Activated effector memory CD4-positive, alpha-beta T cell treated with anti-CD3 and anti-CD28 coated beads, Interleukin-2, amount 50 U/mL, for 16 hours (primary cell): Measurements from ENCODE around the gene PLCD3.
A peak's percentile ranks its signal among the peaks of the same experiment; 100 is the strongest.

Source experiments
- DNase-seq: peaks from one replicate; pipeline ENCODE4 v3.0.0-alpha.2; 2020

Gene PLCD3

DNA sequence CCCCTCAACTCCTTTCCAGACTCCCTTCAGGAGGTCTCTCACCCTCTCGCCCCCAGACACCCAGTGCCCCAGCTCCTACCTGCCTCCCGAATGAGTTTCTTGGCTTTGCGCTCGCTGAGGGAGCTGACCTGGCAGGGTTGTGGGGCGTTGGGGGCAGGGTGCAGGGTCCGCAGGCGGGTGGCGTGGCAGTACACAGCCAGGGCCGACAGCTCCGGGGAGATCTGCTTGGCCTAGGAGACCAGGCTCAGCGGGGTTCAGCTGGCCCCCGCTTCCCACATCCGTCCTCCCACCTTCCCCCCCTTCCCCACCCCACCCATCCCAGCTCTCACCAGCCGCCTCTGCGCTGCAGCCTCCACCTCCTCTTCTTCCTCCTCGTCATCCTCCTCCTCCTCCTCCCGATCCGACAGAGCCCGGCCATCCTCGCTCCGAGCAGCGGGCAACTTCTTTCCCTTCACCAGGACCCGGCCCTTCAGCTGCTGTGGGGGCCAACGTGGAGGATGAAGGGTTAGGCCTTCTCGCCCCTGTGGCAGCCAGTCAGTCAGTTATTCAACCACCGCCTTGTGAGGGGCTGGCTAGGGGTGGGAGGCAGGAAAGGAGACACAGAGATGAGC, 17.2 kb downstream of the PLCD3 start:
- DNase-seq: no peak

GRCh38 chr17:45114117-45114932, 18.0 kb downstream of the PLCD3 start:
- peak; percentile 59 for DNase-seq

DNA sequence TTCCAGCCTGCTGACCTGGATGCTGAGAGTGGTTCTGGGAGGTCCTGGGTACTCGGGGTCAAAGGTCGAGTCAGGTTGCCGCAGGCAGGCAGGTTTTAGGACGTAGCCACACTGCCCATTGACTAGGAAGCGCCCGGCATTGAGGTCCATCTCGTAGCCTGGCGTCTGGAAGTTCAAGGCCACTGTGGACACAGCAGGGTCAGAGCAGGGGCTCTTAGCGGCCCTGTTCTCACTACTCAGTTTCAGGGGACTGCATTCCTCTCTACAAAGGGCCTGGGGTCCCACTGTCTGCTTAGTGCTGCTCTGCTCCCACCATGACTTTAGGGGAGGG, 18.9 kb downstream of the PLCD3 start:
- DNase-seq: no peak

DNA sequence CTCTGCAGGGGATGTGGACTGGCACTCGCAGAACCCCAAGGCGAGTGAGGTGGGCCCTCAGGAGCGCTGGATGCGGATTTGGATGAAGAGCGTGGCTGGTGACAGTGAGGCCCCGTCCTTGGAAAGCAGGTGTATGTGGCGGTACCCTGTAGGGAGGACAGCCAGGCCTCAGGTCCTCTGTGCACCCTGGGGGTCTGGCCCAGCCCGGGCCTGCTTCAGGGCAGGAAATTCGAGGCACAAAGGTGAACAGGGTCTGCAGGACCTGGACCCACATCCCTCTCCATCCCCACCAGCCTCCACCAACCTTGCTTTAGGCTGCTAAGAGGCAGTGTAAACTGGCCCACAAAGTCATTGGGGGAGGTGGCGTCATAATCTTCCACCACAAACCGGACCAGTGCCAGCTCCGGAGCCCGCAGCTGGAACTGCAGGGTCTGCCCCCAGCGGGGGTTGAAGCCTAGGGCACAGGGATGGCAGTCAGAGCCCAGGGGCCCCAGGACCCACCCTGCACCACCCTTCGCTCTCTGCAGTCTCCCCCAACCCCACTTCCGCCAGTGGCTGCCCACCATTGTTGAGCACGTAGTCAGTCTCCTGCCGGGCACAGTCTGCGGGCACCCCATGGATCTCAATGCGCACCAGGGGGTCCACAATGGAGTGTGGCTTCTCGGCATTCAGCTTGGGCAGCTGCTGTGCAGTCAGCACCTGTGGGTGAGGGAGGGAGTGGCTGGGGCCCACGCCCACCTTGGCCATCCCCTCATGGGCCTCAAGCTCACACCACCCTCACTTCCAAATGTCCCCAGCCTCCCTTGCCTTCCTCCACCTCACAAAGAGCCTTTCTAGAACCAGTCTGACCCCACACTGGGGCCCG, 19.5 kb downstream of the PLCD3 start:
- no peak for DNase-seq

DNA sequence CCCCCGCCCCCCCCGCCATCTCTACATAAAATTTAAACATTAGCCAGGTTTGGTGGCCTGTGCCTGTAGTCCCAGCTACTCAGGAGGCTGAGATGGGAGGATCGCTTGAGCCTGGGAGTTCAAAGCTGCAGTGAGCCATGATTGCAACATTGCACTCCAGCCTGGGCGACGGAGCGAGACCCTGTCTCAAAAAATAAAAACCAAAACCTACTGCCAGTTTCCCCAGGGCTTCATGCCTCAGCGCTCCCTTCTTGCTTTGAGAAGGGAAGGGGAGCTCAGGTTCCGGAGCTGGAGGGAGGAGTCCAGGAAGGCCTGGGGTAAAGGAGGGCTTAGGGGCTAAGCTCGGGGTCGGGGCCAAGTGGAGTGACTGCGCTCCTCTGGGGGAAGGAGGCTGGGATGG, 20.5 kb downstream of the PLCD3 start:
- DNase-seq: no peak

DNA sequence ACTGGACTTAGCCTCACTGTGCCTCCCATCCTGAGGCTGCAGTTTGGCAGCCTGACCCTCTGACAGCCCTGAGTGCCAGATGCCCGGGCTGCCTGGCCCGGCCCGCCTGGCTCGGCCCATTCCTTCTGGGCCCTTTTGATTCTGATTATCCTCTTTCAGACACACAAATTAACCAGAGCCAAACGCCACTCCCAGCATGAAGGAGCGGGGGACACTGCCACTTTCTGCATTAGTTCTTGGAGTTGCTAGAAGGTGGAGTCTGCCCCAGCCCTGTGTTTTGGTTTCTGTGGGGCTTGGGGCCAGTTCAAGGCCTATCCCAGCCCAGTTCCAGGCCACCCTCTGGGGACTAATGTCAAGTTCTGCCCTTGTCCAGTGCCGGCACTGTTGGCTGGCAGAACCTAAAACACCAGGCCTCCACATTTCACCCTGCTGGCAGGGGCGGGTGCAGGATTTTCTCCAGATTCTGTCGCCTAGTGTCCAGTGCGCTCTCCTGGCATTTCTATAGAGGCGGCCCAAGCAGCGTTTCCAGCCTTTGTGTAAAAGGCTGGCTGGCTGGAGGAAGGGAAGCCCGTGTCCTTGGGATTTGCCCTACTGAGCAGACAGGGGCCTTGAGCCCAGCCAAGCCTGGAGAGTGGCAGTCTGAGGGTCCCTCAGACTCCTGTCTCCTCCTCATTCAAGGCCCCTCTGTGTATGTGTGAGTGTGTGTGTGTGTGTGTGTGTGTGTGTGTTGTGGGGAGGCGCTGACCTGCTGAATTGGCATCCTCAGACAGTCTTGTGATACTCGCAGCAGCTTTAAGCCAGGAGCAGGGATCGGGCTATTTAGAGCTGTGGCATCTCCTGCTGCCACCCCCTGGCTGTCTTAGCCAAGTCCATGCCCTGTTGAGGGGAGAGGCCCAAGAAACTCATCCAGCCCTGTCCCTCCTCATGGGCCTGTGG, 21.4 kb downstream of the PLCD3 start:
- DNase-seq: no peak

DNA sequence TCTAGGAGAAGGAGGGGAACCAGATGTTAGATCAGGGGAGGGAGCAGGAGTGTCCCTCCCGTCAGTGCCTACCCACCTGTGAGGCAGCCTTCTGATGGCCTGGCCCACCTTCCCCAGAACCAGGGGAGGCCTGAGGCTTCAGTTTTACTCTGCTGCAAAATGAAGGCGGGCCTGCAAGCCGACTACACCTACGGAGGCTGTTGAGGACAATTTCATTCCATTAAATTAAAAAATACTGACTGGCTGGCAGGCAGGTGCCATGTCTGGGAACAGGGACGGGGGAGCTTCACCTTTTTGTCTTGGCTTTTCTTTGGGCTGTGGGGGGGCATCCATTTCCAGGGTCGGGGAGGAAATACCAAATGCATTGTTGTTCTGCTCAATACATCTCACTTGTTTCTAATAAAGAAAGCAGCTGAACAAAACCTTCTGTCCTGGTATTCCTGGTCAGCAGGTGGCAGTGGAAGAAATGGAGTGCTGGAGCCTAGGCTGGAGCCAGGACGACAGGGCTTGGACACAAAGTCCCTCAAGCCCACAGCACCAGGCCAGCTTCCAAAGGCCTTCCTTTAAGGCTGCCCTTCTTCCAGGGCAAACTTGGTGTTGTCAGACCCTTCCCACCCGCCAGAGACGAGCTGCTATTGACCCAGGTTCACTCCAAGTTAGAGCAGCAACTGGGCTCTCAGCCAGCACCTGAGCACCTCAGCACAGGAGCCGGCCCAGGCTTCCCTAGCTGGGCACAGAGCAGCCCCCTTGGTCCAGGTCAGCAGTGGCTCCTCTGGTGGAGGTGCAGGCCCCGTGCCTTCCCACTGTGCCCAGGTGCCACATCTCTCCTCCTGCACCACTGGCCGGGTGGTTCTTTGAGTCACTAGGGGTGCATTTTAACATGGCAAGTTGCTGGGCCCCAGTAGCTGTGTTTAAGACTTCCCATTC, 23.5 kb downstream of the PLCD3 start:
- DNase-seq: no peak

DNA sequence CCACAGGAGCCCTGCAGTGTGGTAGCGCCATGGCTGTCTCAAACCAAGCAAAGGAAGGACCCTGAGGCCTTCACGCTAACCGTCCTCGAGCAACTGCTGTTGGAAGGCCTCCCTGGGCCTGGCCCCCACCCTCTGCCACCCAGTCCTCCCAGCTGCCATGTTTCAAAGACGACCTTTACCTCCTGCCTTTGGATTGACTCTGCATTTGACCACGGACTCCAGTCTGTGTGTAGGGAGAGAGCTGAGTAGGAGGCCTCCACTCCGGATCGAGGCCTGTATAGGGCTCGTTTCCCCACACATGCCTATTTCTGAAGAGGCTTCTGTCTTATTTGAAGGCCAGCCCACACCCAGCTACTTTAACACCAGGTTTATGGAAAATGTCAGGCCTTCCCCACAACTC, 24.3 kb downstream of the PLCD3 start:
- no peak for DNase-seq

DNA sequence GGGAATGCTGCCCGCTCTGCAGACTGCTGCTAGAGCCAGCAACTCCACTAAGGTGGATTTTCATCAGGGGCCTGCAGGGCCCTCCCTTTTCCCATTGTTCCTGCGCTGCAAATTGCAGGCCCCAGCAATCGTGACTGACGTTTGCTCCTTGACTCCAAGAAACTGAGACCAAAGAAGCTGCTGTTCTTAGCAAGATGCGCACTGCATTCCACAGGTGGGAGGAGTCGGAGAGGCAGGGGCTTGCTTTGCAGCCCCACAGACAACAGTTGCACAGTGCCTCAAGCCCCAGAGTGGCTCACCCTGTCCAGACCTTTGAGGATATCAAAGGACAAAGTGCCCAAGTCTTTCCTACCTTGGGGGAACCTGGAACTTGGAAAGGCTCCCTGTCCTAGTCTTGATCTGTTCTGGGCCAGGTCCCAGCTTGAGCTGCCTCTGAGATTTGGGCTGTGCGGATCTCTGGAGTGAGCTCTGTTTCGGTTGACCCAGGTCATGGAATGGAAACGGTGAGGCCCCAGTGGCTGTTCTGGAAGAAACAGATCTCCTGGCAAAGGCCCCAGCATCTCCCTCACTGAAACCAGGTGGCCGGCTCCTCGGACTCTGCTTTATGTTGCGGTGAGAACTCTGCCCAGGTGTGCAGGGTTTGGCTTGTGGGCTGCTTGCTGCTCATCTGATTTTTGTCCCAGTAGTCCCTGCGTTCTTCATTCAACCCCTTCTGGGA, 24.9 kb downstream of the PLCD3 start:
- no peak for DNase-seq

- DNase-seq: no peak
Observed at GRCh38 chr17:45106582-45106981, 25.7 kb downstream of the PLCD3 start.

DNA sequence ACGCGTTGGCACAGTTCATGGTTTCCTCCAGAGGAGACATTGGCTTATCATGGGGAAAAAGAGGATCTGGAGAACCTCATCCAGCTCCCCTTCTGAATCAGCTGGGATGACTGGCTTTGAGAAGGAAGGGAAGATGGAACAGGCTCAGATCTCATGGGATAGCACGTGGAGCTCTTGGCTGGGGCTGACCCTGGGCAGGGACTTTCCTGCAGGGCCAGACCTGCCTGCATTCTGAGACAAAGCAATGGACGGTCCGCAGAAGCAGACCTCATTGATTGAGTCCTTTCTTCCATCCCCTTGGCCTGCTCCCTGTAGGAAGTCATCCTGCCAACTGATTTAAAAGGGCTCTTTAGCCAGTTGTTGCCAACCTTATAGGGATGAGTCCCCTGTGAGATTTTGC, 26.2 kb downstream of the PLCD3 start:
- DNase-seq: no peak

GRCh38 chr17:45104907-45105624, 27.2 kb downstream of the PLCD3 start:
- DNase-seq: no peak

DNA sequence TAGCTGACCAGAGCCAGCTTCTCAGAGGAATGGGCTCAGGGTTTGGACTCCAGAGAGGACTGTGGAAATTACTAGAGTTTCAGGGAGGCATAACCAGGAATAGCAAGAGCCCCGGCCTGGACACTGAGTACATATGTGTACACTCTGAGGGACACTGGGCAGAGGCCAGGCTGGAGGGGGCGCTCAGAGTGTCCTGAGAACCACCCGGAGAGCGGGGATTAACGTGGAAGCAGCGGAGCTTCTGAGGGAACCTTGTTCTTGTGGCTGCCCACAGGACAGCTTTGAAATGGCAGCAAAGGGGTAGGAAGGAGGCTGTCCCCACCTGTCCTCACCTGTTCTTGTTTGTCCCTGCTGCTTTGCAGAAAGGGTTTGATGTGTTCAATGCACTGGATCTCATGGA, 27.8 kb downstream of the PLCD3 start:
- no peak for DNase-seq

GRCh38 chr17:45104029-45104428, 28.3 kb downstream of the PLCD3 start:
- DNase-seq: no peak

GRCh38 chr17:45103269-45103795, 29.0 kb downstream of the PLCD3 start:
- no peak for DNase-seq

DNA sequence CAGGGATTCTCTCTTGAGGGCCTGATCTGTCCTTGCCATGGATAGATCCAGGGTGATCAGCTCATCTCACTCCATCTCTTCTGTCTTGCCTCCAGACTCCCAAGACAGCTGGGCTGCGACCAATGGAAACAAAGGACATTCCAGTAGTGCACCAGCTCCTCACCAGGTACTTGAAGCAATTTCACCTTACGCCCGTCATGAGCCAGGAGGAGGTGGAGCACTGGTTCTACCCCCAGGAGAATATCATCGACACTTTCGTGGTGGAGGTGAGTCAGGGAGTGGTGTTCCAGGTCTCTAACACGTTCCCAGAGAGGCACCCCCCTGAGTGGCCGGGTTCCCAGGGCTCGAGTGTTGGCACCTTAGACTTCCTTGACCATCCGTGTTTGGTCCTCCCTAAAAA, 29.5 kb downstream of the PLCD3 start:
- DNase-seq: no peak

GRCh38 chr17:45101883-45102811, 30.2 kb downstream of the PLCD3 start:
- DNase-seq: no peak

DNA sequence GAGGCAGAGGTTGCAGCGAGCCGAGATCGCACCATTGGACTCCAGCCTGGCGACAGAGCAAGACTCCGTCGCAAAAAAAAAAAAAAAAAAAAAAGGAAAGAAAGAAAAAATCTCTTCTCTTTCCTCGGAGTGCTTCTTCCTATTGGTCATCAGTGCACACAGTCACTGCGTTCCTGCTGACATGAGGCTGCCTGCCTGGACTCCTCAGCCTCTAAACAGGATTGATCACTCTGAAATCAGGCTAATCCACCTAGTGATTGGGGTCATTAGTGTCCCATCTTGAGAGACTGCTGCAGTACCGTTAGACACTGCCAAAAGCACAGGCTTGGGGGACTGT, 30.8 kb downstream of the PLCD3 start:
- DNase-seq: no peak
